ENCODE measurements around the gene RUNDC3A. TPM values are rescaled to one million over a fixed set of nuclear protein-coding genes. Genes with fewer than 3 reads are reported as not detected.

RUNDC3A gene
- total and polyA plus RNA-seq, 2 of the 8 experiments (the other 6 are each of a cell fraction or from before 2014, with no cell fraction given) = 6.4 to 13.8 TPM

GRCh38 chr17:44355642-44356099, 47.3 kb downstream of the RUNDC3A start:
- Histone ChIP-seq H4K20me1 (replicated peaks in 1 of 2; ENCODE audit: control insufficient read depth in 1 of 2, insufficient read depth in 2 of 2, low read length in 2 of 2) (peaks cover 4 to 28% of the 10 kb centered on the region in 2 experiments), H3K18ac (ENCODE audit: extremely low read depth, low read length) (no peak overlapping the region), H3K23ac (ENCODE audit: insufficient read length) (no peak overlapping the region), H3K4ac (replicated peaks; ENCODE audit: insufficient read length, low read depth, low read length) (peak overlapping the region; percentile 93), H3K23me2 (ENCODE audit: low read depth, low read length) (peaks cover 8% of the 10 kb centered on the region; the same call in 1 of the 2 replicates), H3K27me3 (replicated peaks in 1 of 4; ENCODE audit: control insufficient read depth in 3 of 4, extremely low read depth in 1 of 4, insufficient read depth in 3 of 4, low read length in 3 of 4) (no peaks in the 10 kb centered on the region; a peak in 2 of 7 replicates), H2BK15ac (ENCODE audit: low read length) (peak overlapping the region; percentile 61; the same call in 1 of the 2 replicates), H3K36me3 (ENCODE audit: control insufficient read depth in 2 of 4, insufficient read depth in 4 of 4, low read length in 3 of 4) (peaks cover 2 to 6% (median 3%) of the 10 kb centered on the region in 4 experiments; a peak in 4 of 8 replicates), H3K14ac (ENCODE audit: insufficient read length) (no peak overlapping the region), H3K79me2 (ENCODE audit: control insufficient read depth in 1 of 2, insufficient read depth in 2 of 2, low read length in 2 of 2) (peaks cover 0 to 7% of the 10 kb centered on the region in 2 experiments; a peak in 1 of 4 replicates), H3K27ac (ENCODE audit: low read depth, low read length) (no peak overlapping the region), H2BK20ac (ENCODE audit: low read length) (no peak overlapping the region), H4K91ac (replicated peaks; ENCODE audit: insufficient read length, low read length) (no peak overlapping the region), H2AFZ (ENCODE audit: low read length) (no peak overlapping the region), H3K79me1 (ENCODE audit: low read depth, low read length) (peaks cover 5% of the 10 kb centered on the region), H2AK5ac (ENCODE audit: low read depth, low read length) (no peak overlapping the region), H4K8ac (ENCODE audit: extremely low read depth, insufficient read depth, low read length) (peak overlapping the region; percentile 84; the same call in 1 of the 2 replicates), H2BK12ac (ENCODE audit: low read depth, low read length) (no peak overlapping the region), H2BK5ac (ENCODE audit: low read depth, low read length) (no peak overlapping the region), H2BK120ac (replicated peaks; ENCODE audit: low read depth, low read length) (no peak overlapping the region), H4K5ac (ENCODE audit: insufficient read length, low read depth, low read length) (no peak overlapping the region), H3K9me3 (ENCODE audit: insufficient read depth in 2 of 2, low read depth in 1 of 2, low read length in 1 of 2) (no peaks in the 10 kb centered on the region), H3K56ac (replicated peaks; ENCODE audit: insufficient read length, low read depth, low read length) (no peak overlapping the region), H3K4me3 (ENCODE audit: extremely low read depth in 1 of 4, insufficient read depth in 2 of 4, low read depth in 3 of 4, low read length in 4 of 4) (no peak overlapping the region), H3K9ac (replicated peaks in 1 of 4; ENCODE audit: extremely low read depth in 1 of 4, low read depth in 3 of 4, low read length in 3 of 4) (no peak overlapping the region), H3K4me2 (ENCODE audit: insufficient read depth in 1 of 2, low read depth in 2 of 2, low read length in 2 of 2) (no peak overlapping the region; a peak in 1 of 4 replicates), H3K4me1 (replicated peaks in 1 of 4; ENCODE audit: control insufficient read depth in 3 of 4, insufficient read depth in 4 of 4, low read length in 3 of 4) (peaks cover 0 to 16% (median 5%) of the 10 kb centered on the region in 4 experiments; a peak in 5 of 7 replicates)
- DNase-seq (ENCODE audit: low read depth in 1 of 2, low spot score in 2 of 2) = no peak
- 87% methylated on average over 11 of the region's 17 CpGs; no CpG with 5 or more reads in 1 of the 2 experiments for WGBS, 2 experiments (ENCODE audit: extremely low coverage in 1 of 2, insufficient coverage in 1 of 2, insufficient read length in 1 of 2, insufficient replicate concordance in 2 of 2, low coverage in 1 of 2, low lambda C conversion rate in 2 of 2, missing lambda C conversion rate in 1 of 2)
- FAIRE-seq = no peak
- TF ChIP-seq GABPA (IDR thresholded peaks at IDR 0.05; ENCODE audit: borderline replicate concordance, insufficient read depth, low read length) = no peak
- TF ChIP-seq TEAD4 (IDR thresholded peaks at IDR 0.05; ENCODE audit: low read depth, low read length) = no peak
- no peak for TF ChIP-seq ATF3 (IDR thresholded peaks at IDR 0.05; ENCODE audit: insufficient read depth, low read depth, low read length)
- TF ChIP-seq TAF1 (IDR thresholded peaks at IDR 0.05; ENCODE audit: low read depth, low read length) = no peak
- no peak for TF ChIP-seq JUND (IDR thresholded peaks at IDR 0.05; ENCODE audit: low read length)
- ChIA-PET CTCF (ENCODE audit: partially characterized antibody) (interaction anchor here (1.2 to 10.1 kb wide), 11 partner anchors 7 to 187 kb away, joined by 3 to 177 read pairs (median 10); partner anchors contain the start of genes ASB16, FAM171A2 and GRN), POLR2A (ENCODE audit: partially characterized antibody) (interaction anchor here (1.0 to 1.8 kb wide), 5 partner anchors 10 to 163 kb away, joined by 3 to 10 read pairs (median 4); partner anchors contain the start of gene GRN)
